GM23338 (cell line): ENCODE measurements around the gene MAPK6. TPM values are rescaled to one million over a fixed set of nuclear protein-coding genes. Genes with fewer than 3 reads are reported as not detected.

Experiments
- ATAC-seq: fragments of 200-7000 bp; cut with Tn5 transposase; 3 replicates; pipeline ENCODE4 v1.9.1; 2020
- DNase-seq: peaks from one replicate; pipeline ENCODE4 v3.0.0-alpha.2; 2015; ENCODE audit warnings: low spot score
- H2AFZ ChIP-seq: fragments of 200-600 bp; sonication (generic); 2 replicates; pipeline ENCODE4 v1.8.0; 2016; ENCODE audit warnings: antibody characterized with exemption, mild to moderate bottlenecking, moderate library complexity
- H3F3A ChIP-seq: fragments of 200-600 bp; sonication (generic); replicated peaks from 2 replicates; pipeline ENCODE4 v1.8.0; 2017; ENCODE audit warnings: antibody characterized with exemption, mixed run types, low read depth
- H3K27ac ChIP-seq: fragments of 200-600 bp; sonication (generic); 2 replicates; pipeline ENCODE4 v1.6.1; 2016; ENCODE audit warnings: low read depth
- H3K27me3 ChIP-seq: fragments of 200-600 bp; sonication (generic); 2 replicates; pipeline ENCODE4 v1.8.0; 2016; ENCODE audit warnings: mild to moderate bottlenecking, mixed run types, moderate library complexity; ENCODE audit not compliant: insufficient read depth
- H3K36me3 ChIP-seq: fragments of 200-600 bp; sonication (generic); 2 replicates; pipeline ENCODE4 v1.8.0; 2016; ENCODE audit warnings: mild to moderate bottlenecking; ENCODE audit not compliant: insufficient read depth
- H3K4me1 ChIP-seq: fragments of 200-600 bp; sonication (generic); 2 replicates; pipeline ENCODE4 v1.8.0; 2016; ENCODE audit warnings: mild to moderate bottlenecking, moderate library complexity; ENCODE audit not compliant: insufficient read depth
- H3K4me2 ChIP-seq: fragments of 200-600 bp; sonication (generic); 2 replicates; pipeline ENCODE4 v1.7.1; 2017; ENCODE audit warnings: mixed run types
- H3K4me3 ChIP-seq: fragments of 200-600 bp; sonication (generic); 2 replicates; pipeline ENCODE4 v1.6.1; 2016; ENCODE audit warnings: mixed run types
- H3K79me2 ChIP-seq: fragments of 200-600 bp; sonication (generic); replicated peaks from 2 replicates; pipeline ENCODE4 v1.8.0; 2017; ENCODE audit warnings: mild to moderate bottlenecking; ENCODE audit not compliant: insufficient read depth
- H3K9me2 ChIP-seq: fragments of 200-600 bp; sonication (generic); 2 replicates; pipeline ENCODE4 v1.8.0; 2017; ENCODE audit not compliant: insufficient read depth
- H4K20me1 ChIP-seq: fragments of 200-600 bp; sonication (generic); replicated peaks from 2 replicates; pipeline ENCODE4 v1.8.0; 2017; ENCODE audit warnings: mild to moderate bottlenecking; ENCODE audit not compliant: insufficient read depth
- H3K27ac Mint-ChIP-seq: 2 replicates; pipeline ENCODE4 v1.8.0; 2020; ENCODE audit warnings: inconsistent platforms, mild to moderate bottlenecking, moderate library complexity, mixed read lengths
- H3K27me3 Mint-ChIP-seq: 3 replicates; pipeline ENCODE4 v1.8.0; 2022; ENCODE audit warnings: low read depth, mild to moderate bottlenecking, moderate library complexity, mixed read lengths, inconsistent platforms; ENCODE audit not compliant: insufficient read depth, poor library complexity
- H3K36me3 Mint-ChIP-seq: 3 replicates; pipeline ENCODE4 v1.8.0; 2021; ENCODE audit warnings: low read depth, mild to moderate bottlenecking, inconsistent platforms, moderate library complexity, mixed read lengths
- H3K4me1 Mint-ChIP-seq: 3 replicates; pipeline ENCODE4 v1.8.0; 2020; ENCODE audit warnings: mild to moderate bottlenecking, inconsistent platforms, mixed read lengths
- H3K4me3 Mint-ChIP-seq: 3 replicates; pipeline ENCODE4 v1.8.0; 2021; ENCODE audit warnings: moderate library complexity, mild to moderate bottlenecking, inconsistent platforms, mixed read lengths
- H3K9me3 Mint-ChIP-seq: 3 replicates; pipeline ENCODE4 v1.8.0; 2020; ENCODE audit warnings: moderate library complexity, mild to moderate bottlenecking, inconsistent platforms, mixed read lengths
- CREB1 ChIP-seq: fragments of 250-450 bp; sonication (Bioruptor Pico); IDR thresholded peaks from 2 replicates; pipeline ENCODE4 v1.5.0; 2020; ENCODE audit warnings: low read depth, mild to moderate bottlenecking, moderate library complexity
- CTCF ChIP-seq, 2 experiments: fragments of 200-600 bp in 1 of 2; sonication (generic) in 1 of 2; conservative IDR thresholded peaks; 2 replicates each; pipeline versions ENCODE4 v1.5.1 to v1.6.1; 2016 to 2017; ENCODE audit warnings: antibody characterized with exemption in 2 of 2, low read depth in 2 of 2, mild to moderate bottlenecking in 2 of 2, moderate library complexity in 1 of 2
- ETS1 ChIP-seq: IDR thresholded peaks from 2 replicates; pipeline ENCODE4 v1.6.1; 2016; ENCODE audit warnings: antibody characterized with exemption
- EZH2 ChIP-seq: fragments of 200-600 bp; sonication (generic); IDR thresholded peaks from one replicate; pipeline ENCODE4 v1.8.0; 2017; ENCODE audit warnings: antibody characterized with exemption, mild to moderate bottlenecking, low read depth; ENCODE audit not compliant: unreplicated experiment
- EZH2phosphoT487 ChIP-seq: fragments of 200-600 bp; sonication (generic); IDR thresholded peaks from one replicate; pipeline ENCODE4 v1.8.1; 2018; ENCODE audit warnings: antibody characterized with exemption; ENCODE audit not compliant: unreplicated experiment
- JUNB ChIP-seq: IDR thresholded peaks from one replicate; pipeline ENCODE4 v1.6.1; 2016; ENCODE audit warnings: antibody characterized with exemption; ENCODE audit not compliant: unreplicated experiment
- NANOG ChIP-seq: IDR thresholded peaks from 2 replicates; pipeline ENCODE4 v1.6.1; 2016; ENCODE audit warnings: antibody characterized with exemption, borderline replicate concordance
- POLR2AphosphoS5 ChIP-seq: IDR thresholded peaks from 2 replicates; pipeline ENCODE4 v1.6.1; 2016; ENCODE audit warnings: antibody characterized with exemption, low read depth
- REST ChIP-seq: IDR thresholded peaks from one replicate; pipeline ENCODE4 v1.6.1; 2018; ENCODE audit warnings: antibody characterized with exemption; ENCODE audit not compliant: unreplicated experiment
- STAT1 ChIP-seq: IDR thresholded peaks from one replicate; pipeline ENCODE4 v1.6.1; 2016; ENCODE audit warnings: antibody characterized with exemption; ENCODE audit not compliant: unreplicated experiment
- ZNF114 ChIP-seq: fragments of 250-450 bp; sonication (Bioruptor Pico); IDR thresholded peaks from 2 replicates; pipeline ENCODE4 v1.5.0; 2020; ENCODE audit warnings: mild to moderate bottlenecking, moderate library complexity
- ZNF331 ChIP-seq: fragments of 250-450 bp; sonication (Bioruptor Pico); IDR thresholded peaks from 2 replicates; pipeline ENCODE4 v1.5.0; 2020; ENCODE audit warnings: low read depth, mild to moderate bottlenecking, moderate library complexity
- ZNF462 ChIP-seq: fragments of 250-450 bp; sonication (Bioruptor Pico); IDR thresholded peaks from 2 replicates; pipeline ENCODE4 v1.5.0; 2020; ENCODE audit warnings: mild to moderate bottlenecking, moderate library complexity
- polyA plus RNA-seq: library from polyadenylated mRNA; unstranded; fragments of >200 nt; fragmentation: Nextera tagmentation; extraction: Ambion mirVana; gene quantifications from 2 replicates; pipeline ENCODE4 v1.2.1, GENCODE V29; 2016
- total RNA-seq: library from RNA; depleted of rRNA; stranded (reverse); fragments of >200 nt; shearing (Covaris generic); gene quantifications from 2 replicates; pipeline ENCODE4 v1.2.3, GENCODE V29; 2014

MAPK6 gene
- total and polyA plus RNA-seq, 2 experiments from 2014 or later, result 40.9 to 92.3 TPM

- TF ChIP-seq CTCF (conservative IDR thresholded peaks at IDR 0.05; ENCODE audit: low read depth in 2 of 2) (no peak), STAT1 (no peak), NANOG (no peak), CREB1 (CRISPR knock-in tag) (no peak), EZH2phosphoT487 (no peak), JUNB (no peak), REST (no peak), ZNF462 (no peak), ZNF331 (CRISPR knock-in tag) (no peak), EZH2 (no peak), ZNF114 (CRISPR knock-in tag) (no peak), ETS1 (no peak), POLR2AphosphoS5 (no peak)
- Histone ChIP-seq H3F3A (peaks cover 4% of the 10 kb centered on the region; the same call in 1 of the 2 replicates), H3K4me2 (no peak overlapping the region), H3K79me2 (peaks cover 22% of the 10 kb centered on the region), H4K20me1 (peaks cover 11% of the 10 kb centered on the region), H2AFZ (no peak overlapping the region), H3K4me1 (no peaks in the 10 kb centered on the region), H3K36me3 (peaks cover 39% of the 10 kb centered on the region), H3K27me3 (no peaks in the 10 kb centered on the region), H3K9me2 (no peaks in the 10 kb centered on the region), H3K4me3 (no peak overlapping the region), H3K27ac (no peak overlapping the region; the same call in 1 of the 2 replicates)
- Mint-ChIP-seq H3K9me3 (no peaks in the 10 kb centered on the region), H3K4me1 (no peaks in the 10 kb centered on the region), H3K27ac (no peak overlapping the region), H3K4me3 (no peak overlapping the region), H3K27me3 (peaks cover 3% of the 10 kb centered on the region), H3K36me3 (peaks cover 56% of the 10 kb centered on the region)
- DNase-seq (no peak), ATAC-seq (no peak)
These were observed 37.0 kb downstream of the MAPK6 start for GRCh38 chr15:52056001-52056400.
